22Rv1 (cell line): ENCODE measurements around the gene WNT3A.

ENCODE experiments used
- ZFX ChIP-seq: fragments of 450-650 bp; IDR thresholded peaks from 2 replicates; pipeline ENCODE4 v1.6.1; 2017; ENCODE audit warnings: antibody characterized with exemption, borderline replicate concordance
- TF ChIP-seq, protein P1 (sequence below): fragments of 450-650 bp; IDR thresholded peaks from 2 replicates; pipeline ENCODE4 v1.5.1; 2017; ENCODE audit warnings: mild to moderate bottlenecking

DNA sequence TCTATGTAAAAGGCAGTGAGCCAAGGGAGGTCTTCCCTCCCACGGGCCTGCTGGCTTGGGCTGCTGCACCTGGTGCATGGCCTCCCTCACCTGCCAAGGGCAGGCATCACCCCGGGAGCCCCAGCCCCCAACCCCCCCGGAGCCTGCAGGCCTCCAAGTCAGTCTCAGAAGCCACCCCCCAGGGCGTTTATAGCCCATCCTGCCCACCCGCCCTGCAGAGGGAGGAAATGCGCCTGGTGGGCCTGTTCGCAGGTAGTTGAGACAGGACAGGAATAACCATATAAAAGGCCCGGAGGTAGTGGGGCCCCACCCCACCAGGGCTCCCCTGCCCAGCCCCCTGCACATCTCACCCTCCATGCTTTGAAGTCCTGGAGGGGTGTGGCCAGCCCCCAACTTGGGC is 57.5 kb downstream of the WNT3A start:
- TF ChIP-seq, protein P1, sequence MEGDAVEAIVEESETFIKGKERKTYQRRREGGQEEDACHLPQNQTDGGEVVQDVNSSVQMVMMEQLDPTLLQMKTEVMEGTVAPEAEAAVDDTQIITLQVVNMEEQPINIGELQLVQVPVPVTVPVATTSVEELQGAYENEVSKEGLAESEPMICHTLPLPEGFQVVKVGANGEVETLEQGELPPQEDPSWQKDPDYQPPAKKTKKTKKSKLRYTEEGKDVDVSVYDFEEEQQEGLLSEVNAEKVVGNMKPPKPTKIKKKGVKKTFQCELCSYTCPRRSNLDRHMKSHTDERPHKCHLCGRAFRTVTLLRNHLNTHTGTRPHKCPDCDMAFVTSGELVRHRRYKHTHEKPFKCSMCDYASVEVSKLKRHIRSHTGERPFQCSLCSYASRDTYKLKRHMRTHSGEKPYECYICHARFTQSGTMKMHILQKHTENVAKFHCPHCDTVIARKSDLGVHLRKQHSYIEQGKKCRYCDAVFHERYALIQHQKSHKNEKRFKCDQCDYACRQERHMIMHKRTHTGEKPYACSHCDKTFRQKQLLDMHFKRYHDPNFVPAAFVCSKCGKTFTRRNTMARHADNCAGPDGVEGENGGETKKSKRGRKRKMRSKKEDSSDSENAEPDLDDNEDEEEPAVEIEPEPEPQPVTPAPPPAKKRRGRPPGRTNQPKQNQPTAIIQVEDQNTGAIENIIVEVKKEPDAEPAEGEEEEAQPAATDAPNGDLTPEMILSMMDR, result no peak
- no peak for TF ChIP-seq ZFX
